Measurements from ENCODE around the gene PURA. TPM values are rescaled to one million over a fixed set of nuclear protein-coding genes. Genes with fewer than 3 reads are reported as not detected.

The PURA gene
- total and polyA plus RNA-seq, 2 of the 4 experiments (the other 2 are of a cell fraction) = 3.8 to 5.6 TPM

DNA sequence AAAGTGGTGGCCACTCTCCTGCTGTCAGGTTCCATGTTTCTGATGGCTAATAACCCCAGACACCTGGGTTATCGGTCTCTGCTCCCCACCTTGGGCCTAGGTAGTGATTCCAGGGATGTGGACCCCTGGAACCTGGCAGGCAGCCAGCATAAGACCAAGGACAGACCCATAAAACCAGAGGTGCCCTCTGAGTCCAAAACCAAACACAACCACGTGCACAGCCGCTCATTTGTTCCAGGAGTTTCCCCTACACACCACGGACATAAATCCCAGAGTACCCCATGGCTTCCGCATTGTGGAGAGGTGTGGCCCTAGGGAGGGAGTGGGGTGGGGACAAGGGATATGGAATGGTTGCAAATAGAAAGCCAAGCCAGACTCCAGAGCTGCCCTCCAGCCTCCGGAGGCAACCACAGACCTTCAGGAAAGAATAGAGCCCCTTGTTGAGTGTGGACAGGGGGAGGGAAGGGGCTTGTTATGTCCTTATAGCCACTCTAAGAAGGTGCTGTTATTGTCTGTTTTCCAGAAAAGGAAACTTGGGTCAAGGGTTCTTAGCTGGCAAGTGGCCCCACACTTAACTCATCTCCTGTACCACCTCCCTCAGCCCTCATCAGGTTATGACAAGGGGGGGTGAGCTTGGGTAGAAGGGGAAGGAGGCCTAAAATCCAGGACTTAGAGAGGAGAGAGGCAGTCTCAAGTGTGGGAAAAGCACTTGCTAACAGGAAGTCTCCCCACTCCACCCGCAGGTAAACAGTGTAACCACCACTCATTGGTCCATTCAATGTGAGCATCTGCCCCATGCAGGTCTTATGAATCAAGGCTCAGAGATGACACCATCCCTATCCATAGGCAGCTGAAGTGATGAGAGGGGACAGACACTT, 37.5 kb downstream of the PURA start:
- WGBS, 2 experiments (ENCODE audit: extremely low coverage in 2 of 2, insufficient read length in 1 of 2) = no CpG with 5 or more reads among the region's 7 CpGs
- in situ Hi-C loops (cut with MboI; ENCODE audit: low sequenced_read_pairs) = no loop called here
- no peak for TF ChIP-seq RFX5 (IDR thresholded peaks at IDR 0.05; ENCODE audit: low read depth, low read length)
- no peak for TF ChIP-seq MXI1 (IDR thresholded peaks at IDR 0.05; ENCODE audit: borderline replicate concordance, low read depth, low read length)
- no peak for TF ChIP-seq POLR2A (IDR thresholded peaks at IDR 0.05; ENCODE audit: low read depth, low read length)
- no peak for TF ChIP-seq FOS (IDR thresholded peaks at IDR 0.05; ENCODE audit: low read depth, low read length)
- TF ChIP-seq NFE2L2 (IDR thresholded peaks at IDR 0.05; ENCODE audit: low read depth, low read length) = no peak
- no peak for TF ChIP-seq MAZ (IDR thresholded peaks at IDR 0.05; ENCODE audit: borderline replicate concordance, low read depth, low read length)
- no peak for TF ChIP-seq RAD21 (IDR thresholded peaks at IDR 0.05; ENCODE audit: low read length)
- no peak for TF ChIP-seq CHD1 (IDR thresholded peaks at IDR 0.05; ENCODE audit: low read depth, low read length)
- TF ChIP-seq ELK1 (IDR thresholded peaks at IDR 0.05; ENCODE audit: borderline replicate concordance, low read depth, low read length) = no peak
- TF ChIP-seq, protein P1, sequence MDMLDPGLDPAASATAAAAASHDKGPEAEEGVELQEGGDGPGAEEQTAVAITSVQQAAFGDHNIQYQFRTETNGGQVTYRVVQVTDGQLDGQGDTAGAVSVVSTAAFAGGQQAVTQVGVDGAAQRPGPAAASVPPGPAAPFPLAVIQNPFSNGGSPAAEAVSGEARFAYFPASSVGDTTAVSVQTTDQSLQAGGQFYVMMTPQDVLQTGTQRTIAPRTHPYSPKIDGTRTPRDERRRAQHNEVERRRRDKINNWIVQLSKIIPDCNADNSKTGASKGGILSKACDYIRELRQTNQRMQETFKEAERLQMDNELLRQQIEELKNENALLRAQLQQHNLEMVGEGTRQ (IDR thresholded peaks at IDR 0.05; ENCODE audit: low read depth, low read length) = no peak
- TF ChIP-seq MAFK (IDR thresholded peaks at IDR 0.05; ENCODE audit: low read depth, low read length) = no peak
- no peak for TF ChIP-seq BHLHE40 (IDR thresholded peaks at IDR 0.05; ENCODE audit: low read depth, low read length)
- TF ChIP-seq, protein P2, sequence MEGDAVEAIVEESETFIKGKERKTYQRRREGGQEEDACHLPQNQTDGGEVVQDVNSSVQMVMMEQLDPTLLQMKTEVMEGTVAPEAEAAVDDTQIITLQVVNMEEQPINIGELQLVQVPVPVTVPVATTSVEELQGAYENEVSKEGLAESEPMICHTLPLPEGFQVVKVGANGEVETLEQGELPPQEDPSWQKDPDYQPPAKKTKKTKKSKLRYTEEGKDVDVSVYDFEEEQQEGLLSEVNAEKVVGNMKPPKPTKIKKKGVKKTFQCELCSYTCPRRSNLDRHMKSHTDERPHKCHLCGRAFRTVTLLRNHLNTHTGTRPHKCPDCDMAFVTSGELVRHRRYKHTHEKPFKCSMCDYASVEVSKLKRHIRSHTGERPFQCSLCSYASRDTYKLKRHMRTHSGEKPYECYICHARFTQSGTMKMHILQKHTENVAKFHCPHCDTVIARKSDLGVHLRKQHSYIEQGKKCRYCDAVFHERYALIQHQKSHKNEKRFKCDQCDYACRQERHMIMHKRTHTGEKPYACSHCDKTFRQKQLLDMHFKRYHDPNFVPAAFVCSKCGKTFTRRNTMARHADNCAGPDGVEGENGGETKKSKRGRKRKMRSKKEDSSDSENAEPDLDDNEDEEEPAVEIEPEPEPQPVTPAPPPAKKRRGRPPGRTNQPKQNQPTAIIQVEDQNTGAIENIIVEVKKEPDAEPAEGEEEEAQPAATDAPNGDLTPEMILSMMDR (conservative IDR thresholded peaks at IDR 0.05; ENCODE audit: low read depth, low read length) = no peak
- TF ChIP-seq CEBPB (IDR thresholded peaks at IDR 0.05; ENCODE audit: low read depth, low read length) = no peak
- no peak for TF ChIP-seq SMC3 (IDR thresholded peaks at IDR 0.05; ENCODE audit: low read depth, low read length)

More for the DNA sequence above, 37.5 kb downstream of the PURA start:
- Histone ChIP-seq H3K4me2 (ENCODE audit: low read depth, low read length) (no peak overlapping the region), H4K5ac (ENCODE audit: low read depth, low read length) (no peak overlapping the region), H3K4me3 (ENCODE audit: insufficient read depth, low read depth, low read length) (no peak overlapping the region), H3K14ac (replicated peaks; ENCODE audit: low read depth, low read length) (no peak overlapping the region), H2BK20ac (ENCODE audit: low read depth, low read length) (no peak overlapping the region), H3K18ac (ENCODE audit: low read depth, low read length) (no peak overlapping the region), H3K4ac (ENCODE audit: low read depth, low read length) (no peak overlapping the region), H3K27me3 (ENCODE audit: control insufficient read depth, insufficient read depth, low read length) (no peaks in the 10 kb centered on the region; the same call in 1 of the 2 replicates), H4K20me1 (ENCODE audit: insufficient read depth, low read length) (peaks cover 16% of the 10 kb centered on the region), H3K27ac (ENCODE audit: insufficient read depth, low read length) (no peak overlapping the region), H3K36me3 (ENCODE audit: control insufficient read depth, insufficient read depth, low read length) (no peaks in the 10 kb centered on the region), H3K4me1 (ENCODE audit: control insufficient read depth, insufficient read depth, low read length) (no peaks in the 10 kb centered on the region; the same call in 1 of the 2 replicates), H3K23ac (ENCODE audit: low read depth, low read length) (no peak overlapping the region), H4K91ac (ENCODE audit: insufficient read depth, low read depth, low read length) (no peak overlapping the region), H3K56ac (ENCODE audit: extremely low read depth, insufficient read depth, low read length) (no peak overlapping the region), H4K8ac (ENCODE audit: low read depth in 2 of 2, low read length in 2 of 2) (no peak overlapping the region), H2BK15ac (ENCODE audit: low read depth, low read length) (no peak overlapping the region), H3K9ac (ENCODE audit: low read depth, low read length) (no peak overlapping the region), H2AK5ac (ENCODE audit: low read depth, low read length) (no peak overlapping the region), H2BK5ac (ENCODE audit: low read depth, low read length, poor library complexity, severe bottlenecking) (no peak overlapping the region), H2AK9ac (replicated peaks; ENCODE audit: low read depth, low read length, poor library complexity) (no peak overlapping the region), H2BK120ac (ENCODE audit: low read depth, low read length) (no peak overlapping the region), H3K9me3 (ENCODE audit: control insufficient read depth, insufficient read depth, low read length) (no peaks in the 10 kb centered on the region), H3K79me1 (ENCODE audit: low read depth in 1 of 2, low read length in 2 of 2) (peaks cover 3 to 8% of the 10 kb centered on the region in 2 experiments; a peak in 3 of 4 replicates), H2AFZ (replicated peaks; ENCODE audit: low read length, poor library complexity) (no peak overlapping the region), H3K9me1 (ENCODE audit: insufficient read depth, low read length) (0 out of 2 replicates have a peak, but pooled peaks cover 3% of the 10 kb centered on the region)
- CTCF ChIA-PET = no interaction called here
- POLR2A ChIA-PET (ENCODE audit: unreplicated experiment) = no interaction called here
- no peak for ATAC-seq (ENCODE audit: low read depth)
- dilution Hi-C loops (cut with HindIII; ENCODE audit: low sequenced_read_pairs, unreplicated experiment) = no loop called here
- intact Hi-C loops (cut with micrococcal nuclease) = no loop called here
- no TSS peak for BruUV-seq (replicated peaks)
- DNase-seq = no peak
